ENCODE results near the gene SFT2D3.
A peak's percentile ranks its signal among the peaks of the same experiment; 100 is the strongest.

Gene SFT2D3

GRCh38 chr2:127661072-127661649, 40.1 kb upstream of the SFT2D3 start:
- no peak overlapping the region for H3K27ac Mint-ChIP-seq
- no peak for ATAC-seq
- H3K4me1 Mint-ChIP-seq, result peaks cover 7% of the 10 kb centered on the region
- no peaks in the 10 kb centered on the region for H3K9me3 Mint-ChIP-seq
- H3K27me3 Mint-ChIP-seq, result peaks cover 54% of the 10 kb centered on the region
- H3K4me3 Mint-ChIP-seq, result no peak overlapping the region
- DNase-seq, result no peak

GRCh38 chr2:127661949-127662510, 39.3 kb upstream of the SFT2D3 start:
- no peak for ATAC-seq
- no peaks in the 10 kb centered on the region for H3K9me3 Mint-ChIP-seq

GRCh38 chr2:127662937-127663565, 38.2 kb upstream of the SFT2D3 start:
- peaks cover 72% of the 10 kb centered on the region for H3K27me3 Mint-ChIP-seq

More at GRCh38 chr2:127661949-127662510, 39.3 kb upstream of the SFT2D3 start:
- no peak for DNase-seq
- H3K4me1 Mint-ChIP-seq, result peaks cover 7% of the 10 kb centered on the region
- peaks cover 62% of the 10 kb centered on the region for H3K27me3 Mint-ChIP-seq
- no peak overlapping the region for H3K4me3 Mint-ChIP-seq
- H3K27ac Mint-ChIP-seq, result no peak overlapping the region

GRCh38 chr2:127663566-127664064, 37.7 kb upstream of the SFT2D3 start:
- Mint-ChIP-seq H3K4me3 (no peak overlapping the region), H3K27ac (peak overlapping the region in 1 of 2 donors; percentile 79), H3K9me3 (no peaks in the 10 kb centered on the region)

More at GRCh38 chr2:127662937-127663565, 38.2 kb upstream of the SFT2D3 start:
- Mint-ChIP-seq H3K4me1 (peaks cover 7% of the 10 kb centered on the region), H3K27ac (no peak overlapping the region), H3K4me3 (no peak overlapping the region), H3K9me3 (no peaks in the 10 kb centered on the region)
- no peak for ATAC-seq
- DNase-seq, result no peak

GRCh38 chr2:127664065-127664894, 37.0 kb upstream of the SFT2D3 start:
- no peaks in the 10 kb centered on the region for H3K9me3 Mint-ChIP-seq
- ATAC-seq, result peak; percentile 33
- no peak overlapping the region for H3K27ac Mint-ChIP-seq
- peaks cover 7% of the 10 kb centered on the region for H3K4me1 Mint-ChIP-seq
- peaks cover 79% of the 10 kb centered on the region for H3K27me3 Mint-ChIP-seq
- no peak overlapping the region for H3K4me3 Mint-ChIP-seq
- DNase-seq, result no peak

More at GRCh38 chr2:127663566-127664064, 37.7 kb upstream of the SFT2D3 start:
- Mint-ChIP-seq H3K4me1 (peaks cover 7% of the 10 kb centered on the region), H3K27me3 (peaks cover 72% of the 10 kb centered on the region)
- peak; percentile 29 for ATAC-seq
- DNase-seq, result no peak

GRCh38 chr2:127664895-127665225, 36.4 kb upstream of the SFT2D3 start:
- DNase-seq, result no peak
- Mint-ChIP-seq H3K9me3 (no peaks in the 10 kb centered on the region), H3K27me3 (peaks cover 80% of the 10 kb centered on the region), H3K27ac (no peak overlapping the region), H3K4me1 (peaks cover 7% of the 10 kb centered on the region), H3K4me3 (no peak overlapping the region)
- no peak for ATAC-seq

- H3K4me1 Mint-ChIP-seq, result peaks cover 7% of the 10 kb centered on the region
- H3K27me3 Mint-ChIP-seq, result peaks cover 81% of the 10 kb centered on the region
- no peak overlapping the region for H3K27ac Mint-ChIP-seq
- ATAC-seq, result no peak
- no peak for DNase-seq
- H3K4me3 Mint-ChIP-seq, result no peak overlapping the region
- H3K9me3 Mint-ChIP-seq, result no peaks in the 10 kb centered on the region
Measured at GRCh38 chr2:127665267-127665893, 35.9 kb upstream of the SFT2D3 start.

GRCh38 chr2:127669056-127669455, 32.2 kb upstream of the SFT2D3 start:
- Mint-ChIP-seq H3K27ac (no peak overlapping the region), H3K4me1 (peaks cover under 1% of the 10 kb centered on the region), H3K27me3 (peaks cover 85% of the 10 kb centered on the region), H3K9me3 (no peaks in the 10 kb centered on the region), H3K4me3 (no peak overlapping the region)
- ATAC-seq, result no peak
- DNase-seq, result no peak

- ATAC-seq (no peak), DNase-seq (peak in 1 of 2 donors; percentile 5)
- H3K4me3 Mint-ChIP-seq, result no peak overlapping the region
- no peaks in the 10 kb centered on the region for H3K9me3 Mint-ChIP-seq
- H3K27me3 Mint-ChIP-seq, result peaks cover 80% of the 10 kb centered on the region
- peaks cover 6% of the 10 kb centered on the region for H3K4me1 Mint-ChIP-seq
- H3K27ac Mint-ChIP-seq, result no peak overlapping the region
Measured at GRCh38 chr2:127670055-127670956, 31.0 kb upstream of the SFT2D3 start.

- DNase-seq, result no peak
- Mint-ChIP-seq H3K9me3 (no peaks in the 10 kb centered on the region), H3K4me1 (peaks cover 6% of the 10 kb centered on the region), H3K27me3 (peaks cover 79% of the 10 kb centered on the region), H3K27ac (no peak overlapping the region), H3K4me3 (no peak overlapping the region)
- ATAC-seq, result no peak
Measured at GRCh38 chr2:127670957-127671290, 30.4 kb upstream of the SFT2D3 start.

- ATAC-seq, result no peak
- no peak overlapping the region for H3K27ac Mint-ChIP-seq
- H3K4me1 Mint-ChIP-seq, result peaks cover 6% of the 10 kb centered on the region
- DNase-seq, result peak in 1 of 2 donors; percentile 8
- no peak overlapping the region for H3K4me3 Mint-ChIP-seq
- peaks cover 79% of the 10 kb centered on the region for H3K27me3 Mint-ChIP-seq
- no peaks in the 10 kb centered on the region for H3K9me3 Mint-ChIP-seq
Measured at GRCh38 chr2:127671557-127672302, 29.6 kb upstream of the SFT2D3 start.

- DNase-seq (peak in 1 of 2 donors; percentile 7), ATAC-seq (no peak)
- H3K27me3 Mint-ChIP-seq, result peaks cover 77% of the 10 kb centered on the region
- H3K27ac Mint-ChIP-seq, result no peak overlapping the region
- no peaks in the 10 kb centered on the region for H3K9me3 Mint-ChIP-seq
- no peak overlapping the region for H3K4me3 Mint-ChIP-seq
- peaks cover 6% of the 10 kb centered on the region for H3K4me1 Mint-ChIP-seq
Measured at GRCh38 chr2:127672341-127673224, 28.7 kb upstream of the SFT2D3 start.

GRCh38 chr2:127673291-127674069, 27.8 kb upstream of the SFT2D3 start:
- H3K27ac Mint-ChIP-seq, result no peak overlapping the region
- no peaks in the 10 kb centered on the region for H3K9me3 Mint-ChIP-seq

More at GRCh38 chr2:127673291-127674069, 27.8 kb upstream of the SFT2D3 start:
- Mint-ChIP-seq H3K27me3 (peaks cover 82% of the 10 kb centered on the region), H3K4me3 (peak overlapping the region; percentile 36 to 78), H3K4me1 (peaks cover 6% of the 10 kb centered on the region)
- no peak for DNase-seq
- no peak for ATAC-seq

Measured in stimulated activated naive CD8-positive, alpha-beta T cell treated with anti-CD3 and anti-CD28 coated beads, Interleukin-15, amount 100 ng/mL, for 72 hours (primary cell).